Subcutaneous adipose tissue (tissue), 4 donors: ENCODE measurements around the gene DLX1. TPM values are rescaled to one million over a fixed set of nuclear protein-coding genes. Genes with fewer than 3 reads are reported as not detected.

Source experiments
- CTCF ChIP-seq: fragments of 450-650 bp; IDR thresholded peaks from one replicate; pipeline ENCODE4 v1.5.1; 2016; ENCODE audit warnings: low read depth, mild to moderate bottlenecking, control low read depth, antibody characterized with exemption, moderate library complexity
- total RNA-seq, 4 donors: library from RNA; depleted of rRNA; stranded (reverse); fragments of >200 nt; gene quantifications; one replicate each; pipeline ENCODE4 v1.1.0, GENCODE V29; 2016

DLX1 gene
- total RNA-seq, 4 donors from 2014 or later, result not detected

- no peak for TF ChIP-seq CTCF
Measured at GRCh38 chr2:172094294-172095145, 9.2 kb downstream of the DLX1 start.

- no peak for TF ChIP-seq CTCF
Measured at GRCh38 chr2:172095146-172095904, 10.0 kb downstream of the DLX1 start.

GRCh38 chr2:172095905-172096625 is 10.8 kb downstream of the DLX1 start:
- no peak for TF ChIP-seq CTCF

- no peak for TF ChIP-seq CTCF
Measured at GRCh38 chr2:172096626-172097547, 11.6 kb downstream of the DLX1 start.

GRCh38 chr2:172097557-172098131 is 12.3 kb downstream of the DLX1 start:
- TF ChIP-seq CTCF, result no peak

- TF ChIP-seq CTCF, result no peak
Measured at GRCh38 chr2:172098287-172098649, 13.0 kb downstream of the DLX1 start.
